Activated naive CD8-positive, alpha-beta T cell treated with anti-CD3 and anti-CD28 coated beads, Interleukin-2, amount 50 U/mL, for 16 hours (primary cell): ENCODE data around the gene ARHGEF4.
"Not testable (repeated sequence)": the region's sequence is repeated elsewhere in the genome, so short reads cannot be mapped to it uniquely, and the experiment has no call there.

Experiments
- DNase-seq: peaks from one replicate; pipeline ENCODE4 v3.0.0-alpha.2; 2020; ENCODE audit warnings: low read depth, low spot score

Gene ARHGEF4

DNA sequence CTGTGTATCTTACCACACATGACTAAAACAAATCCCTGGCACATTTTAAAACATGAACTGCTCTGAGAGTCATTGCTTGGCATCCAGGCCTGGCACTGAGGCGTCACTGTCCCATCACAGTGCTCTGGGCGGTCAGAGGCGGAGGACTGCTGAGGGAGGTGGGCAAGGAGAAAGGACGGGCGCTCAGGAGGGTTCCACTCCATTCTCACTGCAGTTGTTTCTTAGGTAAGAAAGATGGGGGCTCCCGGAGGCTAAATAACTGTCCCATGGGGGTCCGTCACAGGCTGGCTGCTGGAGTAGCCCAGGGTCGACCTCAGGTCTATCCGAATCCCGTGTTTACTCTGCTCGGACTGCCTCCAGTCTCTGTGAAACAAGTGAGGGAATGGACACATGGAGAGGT is 139.0 kb downstream of the ARHGEF4 start:
- no peak for DNase-seq

DNA sequence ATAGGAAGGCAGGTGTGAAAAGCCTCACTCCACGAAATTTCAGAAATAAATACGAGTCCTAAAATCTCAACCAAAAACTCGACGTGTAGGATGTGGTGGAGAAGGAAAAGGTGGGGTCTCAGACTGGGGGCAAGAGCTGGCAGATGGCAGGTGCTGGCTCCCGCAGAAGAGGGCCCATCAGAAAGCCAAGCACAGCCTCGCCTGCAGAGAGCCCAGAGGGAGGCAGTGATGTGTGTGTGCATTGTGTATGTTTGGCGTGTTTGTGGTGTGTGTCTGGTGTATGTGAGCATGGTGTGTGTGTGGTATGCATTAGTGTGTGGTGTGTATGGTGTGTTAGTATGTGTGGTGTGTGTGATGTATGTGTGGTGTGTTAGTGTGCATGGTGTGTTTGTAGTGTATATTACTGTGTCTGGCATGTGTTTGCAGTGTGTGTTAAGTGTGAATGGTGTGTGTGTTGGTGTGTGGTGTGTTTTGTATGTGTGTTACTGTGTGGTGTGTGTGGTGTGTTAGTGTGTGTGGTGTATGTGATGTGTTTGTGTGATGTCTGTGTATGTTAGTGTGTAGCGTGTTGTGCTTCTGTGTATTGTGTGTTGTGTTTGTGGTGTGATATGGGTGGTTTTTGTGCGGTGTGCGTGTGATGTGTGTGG is 140.0 kb downstream of the ARHGEF4 start:
- no peak for DNase-seq

DNA sequence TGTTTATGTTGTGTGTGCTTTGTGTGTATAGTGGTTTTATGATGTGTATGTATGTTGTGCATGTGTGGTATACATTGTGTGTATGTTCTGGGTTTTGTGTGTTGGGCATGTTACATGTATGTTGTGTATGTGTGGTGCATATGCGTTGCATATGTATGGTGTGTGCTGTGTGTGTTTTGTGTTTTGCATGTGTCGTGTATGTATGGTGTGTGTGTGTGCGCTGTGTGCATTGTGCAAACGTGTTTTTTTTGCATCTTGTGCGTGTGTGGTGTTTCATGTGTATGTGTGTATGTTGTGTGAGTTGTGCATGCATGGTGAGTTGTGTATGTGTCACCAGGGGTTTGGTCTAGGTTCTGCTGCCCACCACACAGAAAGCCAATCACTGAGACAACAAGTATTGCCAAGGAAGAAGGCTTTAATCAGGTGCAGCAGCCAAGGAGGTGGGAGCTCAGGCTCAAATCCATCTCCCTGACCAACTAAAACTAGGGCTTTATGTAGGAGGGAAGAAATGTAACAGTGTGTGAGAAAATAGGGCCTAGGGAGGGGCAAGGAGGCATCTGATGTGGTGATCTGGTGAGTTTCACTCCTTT is 140.8 kb downstream of the ARHGEF4 start:
- no peak for DNase-seq

DNA sequence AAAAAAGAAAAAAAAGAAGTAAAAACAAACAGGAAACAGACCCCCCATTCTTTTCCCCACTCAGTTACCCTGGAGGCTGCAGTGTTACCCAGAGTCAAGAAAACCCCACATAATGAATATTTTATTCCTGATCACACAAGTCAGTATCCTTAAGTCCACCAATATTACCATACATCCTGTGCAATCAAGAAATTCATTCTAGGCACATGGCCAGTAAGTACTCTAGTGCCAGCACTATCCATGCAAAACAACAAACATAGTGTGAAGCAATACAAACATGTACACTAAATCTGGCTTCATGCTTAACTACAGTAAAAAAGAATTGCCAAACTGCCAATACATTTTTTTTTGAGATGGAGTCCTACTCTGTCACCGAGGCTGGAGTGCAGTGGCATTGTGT is 145.0 kb downstream of the ARHGEF4 start:
- DNase-seq, result no peak

DNA sequence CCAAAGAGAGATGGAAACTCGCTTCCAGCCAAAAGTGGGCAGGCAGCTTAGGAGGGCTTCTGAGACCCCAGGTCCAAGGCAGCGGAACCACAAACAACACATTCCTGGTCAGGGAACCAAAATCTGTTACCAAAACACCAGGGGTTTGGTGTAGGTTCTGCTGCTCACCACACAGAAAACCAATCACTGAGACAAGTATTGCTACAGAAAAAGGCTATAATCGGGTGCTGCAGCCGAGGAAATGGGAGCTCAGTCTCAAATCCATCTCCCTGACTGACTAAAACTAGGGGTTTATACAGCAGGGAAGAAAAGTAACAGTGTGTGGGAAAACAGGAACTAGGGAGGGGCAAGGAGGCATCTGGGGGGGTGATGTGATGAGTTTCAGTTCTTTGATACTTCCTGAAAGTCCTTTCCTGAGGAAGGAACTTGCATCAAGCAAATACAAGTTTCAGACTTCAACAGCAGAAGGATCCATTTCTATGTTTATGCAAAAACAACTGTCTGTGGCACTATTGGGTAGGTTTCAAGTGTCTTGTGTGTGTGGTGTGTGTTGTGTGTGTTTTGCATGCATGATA is 148.6 kb downstream of the ARHGEF4 start:
- DNase-seq, result no peak

DNA sequence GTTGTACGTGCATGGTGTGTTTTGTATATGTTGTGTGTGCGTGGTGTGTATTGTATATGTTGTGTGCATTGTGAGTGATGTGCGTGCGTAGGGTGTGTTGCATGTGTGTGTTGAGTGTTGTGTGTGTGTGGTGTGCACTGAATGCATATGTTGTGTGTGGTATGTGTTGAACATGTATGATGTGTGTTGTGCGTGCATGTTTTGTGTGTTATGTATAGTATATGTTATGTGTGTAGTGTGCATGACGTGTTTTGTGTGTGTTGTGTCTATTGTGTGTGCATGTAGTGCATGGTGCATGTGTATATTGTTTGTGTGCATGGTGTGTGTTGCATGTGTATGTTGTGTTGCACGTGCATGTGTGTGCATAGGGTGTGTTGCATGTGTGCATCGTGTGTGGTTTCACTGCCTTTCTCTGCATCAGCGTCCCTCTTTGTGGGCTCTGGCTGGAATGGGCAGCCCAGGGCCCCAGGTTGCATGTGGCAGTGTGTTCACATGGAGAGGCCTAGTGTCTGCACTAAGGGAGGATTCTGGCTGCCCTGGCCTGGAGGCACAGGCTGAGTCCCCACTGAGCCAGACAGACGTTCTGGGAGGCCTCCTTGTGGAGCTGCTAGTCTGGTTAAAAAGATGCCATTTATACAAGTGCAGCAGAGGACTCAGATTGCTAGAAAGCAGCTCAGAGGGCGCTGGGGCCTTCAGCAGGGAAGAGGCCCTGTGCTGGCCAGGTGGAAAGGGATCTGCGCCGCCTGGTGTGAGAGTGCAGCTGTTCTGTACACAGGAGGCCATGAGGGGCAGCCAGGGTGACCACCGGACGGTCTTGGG is 149.3 kb downstream of the ARHGEF4 start:
- no peak for DNase-seq

DNA sequence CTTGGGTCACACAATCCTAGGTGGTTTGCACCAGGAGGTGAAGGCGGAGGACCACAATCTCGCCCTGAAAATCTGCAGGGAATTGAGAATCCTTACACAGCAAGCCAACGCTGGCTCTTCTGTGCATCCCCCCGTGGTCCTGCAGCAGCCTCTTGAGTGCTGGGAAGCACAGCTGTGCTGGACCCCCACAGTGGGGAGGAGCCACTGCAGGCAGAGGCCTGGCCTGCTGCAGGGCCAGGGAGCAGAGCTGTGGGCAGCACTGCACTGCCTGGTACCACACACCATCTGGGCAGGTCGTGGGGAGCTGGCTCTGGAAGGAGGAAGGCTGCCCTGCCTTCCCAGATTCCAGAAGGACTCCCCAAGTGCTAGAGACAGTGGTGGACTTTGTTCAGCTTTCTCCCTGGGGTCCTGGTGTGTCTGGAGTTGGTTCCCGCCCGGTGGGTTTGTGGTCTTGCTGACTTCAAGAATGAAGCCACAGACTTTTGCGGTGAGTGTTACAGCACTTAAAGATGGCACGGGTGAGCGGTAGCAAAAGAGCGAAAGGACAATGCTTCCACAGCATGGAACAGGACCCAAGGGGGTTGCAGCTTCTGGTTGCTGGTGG is 150.3 kb downstream of the ARHGEF4 start:
- DNase-seq, result no peak

DNA sequence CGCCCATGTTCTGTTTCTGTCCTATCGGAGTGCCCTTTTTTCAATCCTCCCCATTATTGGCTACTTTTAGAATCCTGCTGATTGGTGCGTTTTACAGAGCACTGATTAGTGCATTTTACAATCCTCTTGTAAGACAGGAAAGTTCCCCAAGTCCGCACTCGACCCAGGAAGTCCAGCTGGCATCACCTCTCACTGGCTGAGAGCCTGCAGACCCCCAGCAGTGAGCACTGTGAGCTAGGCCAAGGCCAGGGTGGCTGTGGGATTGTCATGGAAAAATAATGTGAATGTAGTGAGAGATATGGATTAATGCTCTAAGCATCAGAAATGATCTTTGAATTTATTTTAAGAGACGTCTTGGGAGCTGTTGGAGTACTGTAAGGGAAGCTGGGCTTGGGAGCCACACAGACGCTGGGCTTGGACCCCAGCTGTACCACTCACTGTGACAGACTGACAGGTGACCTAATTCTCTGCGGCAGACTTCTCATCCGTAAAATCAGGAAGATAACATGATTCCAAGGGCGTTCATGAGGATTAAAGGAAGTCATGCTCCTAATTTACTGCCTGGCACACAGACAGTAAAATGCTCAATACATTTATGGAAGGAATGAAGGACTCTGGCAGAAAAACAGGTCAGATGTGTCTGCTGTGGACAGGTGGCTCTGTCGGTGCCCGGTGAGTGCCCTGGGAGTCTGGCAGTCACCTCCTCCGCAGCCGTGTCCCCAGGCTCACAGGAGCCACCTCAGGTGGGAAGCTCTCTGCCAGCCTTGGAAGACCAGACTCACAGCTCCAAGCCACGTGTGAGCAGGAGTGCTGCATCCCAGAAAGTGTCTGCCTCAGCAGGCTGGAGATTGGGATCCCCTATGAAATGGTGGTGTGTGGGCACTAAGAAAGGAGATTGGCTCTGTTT is 151.1 kb downstream of the ARHGEF4 start:
- no peak for DNase-seq

DNA sequence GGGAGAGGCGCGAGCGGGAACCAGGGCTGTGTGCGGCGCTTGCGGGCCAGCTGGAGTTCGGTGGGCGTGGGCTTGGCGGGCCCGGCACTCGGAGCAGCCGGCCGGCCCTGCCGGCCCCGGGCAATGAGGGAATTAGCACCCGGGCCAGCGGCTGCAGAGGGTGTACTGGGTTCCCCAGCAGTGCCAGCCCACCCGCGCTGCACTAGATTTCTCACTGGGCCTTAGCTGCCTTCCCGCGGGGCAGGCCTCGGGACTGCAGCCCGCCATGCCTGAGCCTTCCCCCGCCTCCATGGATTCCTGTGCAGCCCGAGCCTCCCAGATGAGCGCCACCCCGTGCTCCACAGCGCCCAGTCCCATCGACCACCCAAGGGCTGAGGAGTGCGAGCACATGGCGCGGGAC is 154.7 kb downstream of the ARHGEF4 start:
- DNase-seq, result not testable (repeated sequence)

DNA sequence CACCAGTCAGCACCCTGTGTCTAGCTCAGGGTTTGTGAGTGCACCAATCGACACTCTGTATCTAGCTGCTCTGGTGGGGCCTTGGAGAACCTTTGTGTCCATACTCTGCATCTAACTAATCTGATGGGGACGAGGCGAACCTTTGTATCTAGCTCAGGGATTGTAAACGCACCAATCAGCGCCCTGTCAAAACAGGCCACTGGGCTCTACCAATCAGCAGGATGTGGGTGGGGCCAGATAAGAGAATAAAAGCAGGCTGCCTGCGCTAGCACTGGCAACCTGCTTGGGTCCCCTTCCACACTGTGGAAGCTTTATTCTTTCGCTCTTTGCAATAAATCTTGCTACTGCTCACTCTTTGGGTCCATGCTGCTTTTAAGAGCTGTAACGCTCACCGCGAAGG is 155.3 kb downstream of the ARHGEF4 start:
- DNase-seq, result not testable (repeated sequence)

DNA sequence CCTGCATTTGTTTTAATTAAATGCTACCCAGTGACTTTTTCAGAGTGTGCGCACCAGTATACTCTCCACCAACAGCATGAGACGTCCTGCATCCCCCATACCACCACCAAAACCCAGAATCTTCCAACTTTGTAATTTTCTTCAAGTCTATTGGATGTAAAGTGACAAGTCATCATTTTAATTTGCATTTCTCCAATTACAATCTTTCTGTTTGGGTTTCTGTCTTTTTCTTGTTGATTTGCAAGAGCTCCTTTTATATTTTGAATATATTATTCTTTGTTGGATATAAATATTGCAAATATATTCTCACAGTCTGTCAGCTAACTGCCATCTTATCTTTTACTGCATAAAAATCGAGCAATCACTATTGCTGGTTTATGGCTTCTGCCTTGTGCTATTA is 160.0 kb downstream of the ARHGEF4 start:
- no peak for DNase-seq

DNA sequence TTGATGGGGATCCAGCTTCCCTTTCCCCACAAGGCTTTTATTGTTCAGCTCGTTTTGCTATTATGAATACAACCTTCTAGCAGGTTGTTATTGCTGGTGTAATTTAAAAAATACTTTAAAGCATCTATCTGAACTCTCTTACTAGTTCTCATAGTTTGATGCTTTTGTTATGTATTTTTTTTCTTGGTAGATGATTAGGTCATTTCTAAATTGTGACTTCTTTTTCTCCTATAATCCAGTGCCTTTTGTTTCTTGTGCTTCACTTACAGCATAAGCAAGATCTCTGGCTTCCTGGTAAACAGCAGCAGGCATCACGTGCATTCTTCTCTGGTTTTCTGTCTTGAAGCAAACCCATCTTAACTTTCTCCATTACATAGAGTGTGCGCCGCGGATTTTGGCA is 160.5 kb downstream of the ARHGEF4 start:
- DNase-seq, result no peak

DNA sequence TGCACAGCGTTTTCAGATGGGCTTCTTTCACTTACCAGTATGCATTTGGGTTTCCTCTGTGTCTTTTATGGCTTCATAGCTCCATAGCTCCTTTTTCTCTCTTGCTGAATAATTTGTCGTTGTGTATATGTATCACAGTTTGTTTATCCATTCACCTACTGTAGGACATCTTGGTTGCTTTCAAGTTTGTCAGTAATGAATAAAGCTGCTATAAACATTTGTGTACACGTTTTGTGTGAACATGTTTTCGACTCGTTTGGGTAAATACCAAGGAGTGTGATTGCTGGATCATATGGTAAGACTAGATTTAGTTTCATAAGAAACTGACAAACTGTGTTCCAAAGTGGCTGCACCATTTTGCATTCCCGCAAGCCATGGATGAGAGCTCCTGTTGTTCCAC is 161.8 kb downstream of the ARHGEF4 start:
- no peak for DNase-seq

DNA sequence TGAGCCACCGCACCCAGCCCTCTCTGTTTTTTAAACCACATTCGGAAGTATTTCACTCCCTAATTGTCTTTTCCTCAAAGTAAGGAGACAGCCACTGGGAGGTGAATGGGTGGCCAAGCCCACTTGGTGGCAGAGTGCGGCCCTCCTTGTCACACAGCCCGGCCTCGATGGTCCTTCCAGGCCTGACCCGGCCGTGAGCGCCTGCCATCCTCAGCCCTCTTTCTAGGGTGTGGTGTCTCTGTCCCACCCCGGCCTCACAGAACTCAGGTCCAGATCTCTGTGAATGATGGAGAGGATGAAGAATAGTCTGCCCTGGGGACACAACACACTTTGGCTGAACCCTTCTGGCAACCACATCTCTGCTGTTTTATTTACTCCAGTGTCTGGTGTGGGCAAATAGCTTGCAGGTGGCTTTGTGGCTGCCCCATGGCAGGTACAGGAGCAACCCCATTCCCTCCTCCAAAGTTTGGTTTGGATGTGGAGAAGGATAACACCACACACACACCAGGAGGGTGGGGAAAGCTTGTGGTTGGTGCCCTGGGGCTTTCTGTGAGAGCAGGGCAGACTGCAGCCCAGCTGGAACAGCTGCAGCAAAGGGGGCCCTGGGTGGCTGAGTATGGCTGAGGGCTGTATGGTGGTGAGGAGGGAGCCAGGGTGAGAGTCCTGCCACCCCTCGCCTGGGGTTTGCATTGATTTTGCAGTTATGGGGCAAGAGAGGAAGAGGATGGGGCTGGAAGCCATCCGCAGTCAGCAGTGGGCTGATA is 167.9 kb downstream of the ARHGEF4 start:
- no peak for DNase-seq

DNA sequence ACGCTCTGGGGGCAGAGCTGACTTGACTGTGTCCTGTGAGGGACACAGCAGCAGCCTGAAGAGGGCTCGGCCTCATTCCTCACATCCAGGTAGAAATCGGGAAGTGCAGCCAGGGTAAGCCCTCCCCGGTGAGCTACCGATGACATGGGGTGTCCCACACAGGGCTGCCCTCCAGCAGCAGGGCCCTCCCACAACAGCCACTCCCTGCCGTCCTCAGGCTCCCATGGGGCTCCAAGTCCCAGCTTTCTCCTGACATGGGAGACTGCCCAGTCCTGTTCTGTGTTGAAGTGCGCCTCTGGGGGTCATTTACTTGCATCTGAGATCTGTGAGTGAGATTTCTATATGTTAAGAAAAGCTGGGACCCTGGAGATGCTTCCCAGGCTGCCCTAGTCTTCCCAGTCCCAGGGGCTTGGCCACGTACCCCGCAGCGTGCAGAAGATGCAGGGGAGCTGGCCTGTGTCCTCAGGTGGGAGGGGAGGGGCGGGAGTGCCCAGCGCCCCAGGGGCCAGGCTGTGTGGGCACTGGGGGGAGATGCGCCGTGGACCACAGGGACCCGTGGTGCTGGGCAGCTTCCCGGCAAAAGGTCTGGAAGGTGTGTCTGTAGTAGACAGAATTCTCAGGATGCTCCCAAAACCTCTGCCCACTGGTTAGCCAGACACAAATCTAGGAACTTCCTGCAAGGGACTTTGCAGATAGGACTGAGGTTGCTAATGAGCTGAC is 168.7 kb downstream of the ARHGEF4 start:
- no peak for DNase-seq

DNA sequence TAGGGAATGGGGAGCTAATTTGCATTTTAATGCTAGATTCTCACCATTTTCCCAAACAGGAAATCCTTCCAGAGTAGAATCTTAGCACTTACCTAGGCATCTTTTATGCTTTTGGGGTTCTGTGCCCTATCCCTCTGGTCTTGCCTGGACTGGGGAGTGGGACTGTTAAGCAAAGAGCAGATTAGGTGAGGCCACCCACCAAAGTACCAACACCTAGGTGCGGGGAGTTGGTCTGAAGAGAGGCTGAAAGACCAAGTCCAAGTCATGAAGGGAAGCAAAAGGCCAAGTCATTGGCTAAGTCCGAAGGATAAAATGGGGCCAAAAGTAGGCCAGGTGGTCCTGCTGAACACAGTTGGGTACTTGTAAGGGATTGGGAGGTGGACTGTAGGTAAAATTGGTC is 169.8 kb downstream of the ARHGEF4 start:
- DNase-seq, result no peak

DNA sequence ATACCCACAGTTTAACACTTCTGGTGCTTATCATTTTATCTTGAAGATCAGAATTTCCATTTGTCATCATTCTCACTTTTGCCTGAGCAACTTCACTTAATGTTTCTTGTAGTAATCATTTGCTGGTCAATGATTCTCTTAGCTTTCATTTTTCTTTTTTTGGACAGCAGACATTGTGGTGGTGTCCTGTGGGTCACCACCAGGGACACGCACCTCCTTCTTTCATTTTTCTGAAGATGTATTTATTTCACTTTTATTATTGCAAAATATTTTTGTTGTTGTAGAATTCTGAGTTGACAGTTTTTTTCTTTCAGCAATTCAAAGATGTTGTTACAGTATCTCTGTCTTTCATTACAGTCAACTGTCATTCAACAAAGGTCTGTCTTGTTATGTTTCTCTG is 172.3 kb downstream of the ARHGEF4 start:
- DNase-seq, result no peak

DNA sequence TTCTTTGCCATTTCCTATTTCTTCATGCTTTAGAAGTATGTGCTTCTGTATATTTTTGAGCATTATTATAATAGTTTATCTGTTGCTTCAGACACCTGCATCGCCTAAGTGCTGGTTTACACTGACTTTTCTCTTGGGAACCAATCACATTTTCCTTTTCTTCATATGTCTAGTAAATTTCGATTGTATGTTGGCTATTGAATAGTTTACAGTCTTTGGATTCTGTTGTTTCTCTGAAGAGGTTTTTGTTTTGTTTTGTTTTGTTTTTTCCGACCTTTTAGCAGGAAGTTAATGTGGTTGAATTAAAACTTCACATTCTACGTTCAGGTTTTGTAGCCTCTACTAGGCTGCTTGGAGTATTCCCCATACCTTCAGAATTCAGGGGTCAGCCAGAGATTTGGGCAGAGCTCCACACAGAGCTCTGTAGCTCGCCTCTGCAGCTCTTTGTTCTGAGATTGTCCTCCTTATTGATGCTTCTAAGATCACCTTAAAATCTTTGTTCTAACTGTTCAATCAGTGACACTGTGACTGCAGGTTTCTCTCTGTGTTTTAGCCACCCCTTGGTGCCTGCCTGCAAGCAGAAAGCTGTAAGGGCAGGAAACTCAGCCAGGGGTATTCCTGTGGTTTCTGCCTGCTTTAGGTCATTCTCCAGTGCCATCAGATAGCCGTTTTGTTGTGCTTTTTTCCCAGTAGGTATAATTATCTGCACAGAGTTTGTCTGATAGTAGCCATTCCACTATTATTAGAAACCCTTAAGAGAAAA is 173.2 kb downstream of the ARHGEF4 start:
- no peak for DNase-seq

DNA sequence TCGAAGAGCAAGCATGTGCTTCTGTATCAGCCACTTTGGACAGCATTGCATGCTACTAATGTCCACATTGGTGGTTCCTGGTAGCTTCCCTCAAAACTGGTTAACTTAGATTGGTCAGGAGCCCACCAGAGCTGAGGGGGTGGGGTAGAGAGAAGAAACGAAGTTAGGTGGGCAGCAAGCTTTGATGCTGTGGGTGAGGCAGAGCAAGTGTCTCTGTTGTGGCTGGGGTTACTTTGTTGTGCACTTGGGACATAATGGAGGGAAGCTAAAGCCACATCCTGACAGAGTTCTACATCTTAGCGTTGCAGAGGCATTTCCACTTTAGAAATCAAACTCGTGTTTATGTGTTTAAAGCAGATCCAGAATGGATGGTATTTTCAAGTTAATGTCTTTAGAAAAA is 173.9 kb downstream of the ARHGEF4 start:
- DNase-seq, result no peak
